T-helper 2 cell treated with Interferon-gamma antibody and Interleukin-4, amounts not matched to agents 5 μg/mL and 100 μg/mL, for 36 hours (primary cell): ENCODE measurements around the gene CEMP1.

ENCODE experiments used
- DNase-seq: peaks from one replicate; pipeline ENCODE4 v3.0.0; 2021; ENCODE audit warnings: low spot score
- H3K27ac Mint-ChIP-seq: one replicate; pipeline ENCODE4 v1.8.0; 2021; ENCODE audit warnings: mild to moderate bottlenecking, mixed read lengths
- H3K27me3 Mint-ChIP-seq: one replicate; pipeline ENCODE4 v1.8.0; 2021; ENCODE audit warnings: low read depth, mixed read lengths
- H3K36me3 Mint-ChIP-seq: one replicate; pipeline ENCODE4 v1.8.0; 2021; ENCODE audit warnings: low read depth, mixed read lengths
- H3K4me1 Mint-ChIP-seq: one replicate; pipeline ENCODE4 v1.8.0; 2021; ENCODE audit warnings: low read depth, mixed read lengths
- H3K4me3 Mint-ChIP-seq: one replicate; pipeline ENCODE4 v1.8.0; 2022; ENCODE audit warnings: mild to moderate bottlenecking, moderate library complexity, mixed read lengths
- H3K9me3 Mint-ChIP-seq: one replicate; pipeline ENCODE4 v1.8.0; 2021; ENCODE audit warnings: mixed read lengths

CEMP1 gene

DNA sequence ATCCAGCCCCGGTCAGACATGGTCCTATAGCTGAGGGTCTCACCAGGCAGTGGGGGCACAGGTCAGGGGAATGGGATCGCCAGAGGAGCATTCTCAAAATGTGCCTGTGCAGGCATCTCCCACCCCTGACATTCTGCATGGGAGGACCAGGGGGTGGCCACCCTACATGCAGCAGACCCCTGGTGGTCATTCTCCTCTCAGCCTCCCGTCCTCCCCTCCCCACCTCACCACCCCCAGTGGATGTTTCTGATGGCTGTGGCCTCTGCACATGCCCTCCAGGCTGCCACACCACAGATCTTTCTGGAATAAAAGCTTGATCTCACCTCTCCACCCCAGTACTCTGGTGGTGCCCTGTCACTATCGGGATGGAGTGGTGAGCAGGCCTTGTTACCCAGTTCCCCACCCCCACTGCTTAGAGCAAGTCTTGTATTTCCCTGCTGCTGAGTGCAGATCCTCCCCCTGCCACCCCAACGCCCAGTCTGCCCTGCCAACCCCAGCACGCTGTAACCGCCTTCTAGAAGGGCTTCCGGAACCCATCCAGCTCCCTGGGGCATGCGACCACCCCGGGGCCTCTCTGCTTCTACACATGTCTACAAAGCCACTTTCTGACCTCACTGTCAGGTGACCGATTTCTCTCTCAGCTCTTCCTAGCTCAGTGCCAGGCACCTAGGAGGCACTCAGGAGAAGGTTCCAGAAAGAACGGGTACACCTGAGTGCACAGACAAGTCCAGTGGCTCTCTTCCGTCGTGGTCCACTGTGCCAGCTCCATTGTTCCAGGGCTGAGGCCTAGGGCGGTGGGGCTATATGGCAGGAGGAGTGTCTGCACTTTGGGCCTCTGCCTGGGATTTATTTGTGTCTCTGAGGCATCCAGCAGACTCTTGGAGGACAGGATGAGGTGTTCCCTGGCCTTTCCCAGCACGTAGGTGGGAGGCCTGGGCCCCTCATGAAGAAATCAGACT lies 47.0 kb downstream of the CEMP1 start:
- no peaks in the 10 kb centered on the region for H3K36me3 Mint-ChIP-seq
- DNase-seq: no peak
- H3K4me1 Mint-ChIP-seq: peaks cover 10% of the 10 kb centered on the region
- H3K9me3 Mint-ChIP-seq: no peaks in the 10 kb centered on the region
- H3K27ac Mint-ChIP-seq: no peak overlapping the region
- H3K27me3 Mint-ChIP-seq: peaks cover 2% of the 10 kb centered on the region
- no peak overlapping the region for H3K4me3 Mint-ChIP-seq

GRCh38 chr16:2482708-2483534 lies 48.3 kb downstream of the CEMP1 start:
- Mint-ChIP-seq H3K9me3 (no peaks in the 10 kb centered on the region), H3K36me3 (no peaks in the 10 kb centered on the region), H3K4me1 (peaks cover 10% of the 10 kb centered on the region), H3K27me3 (peaks cover 2% of the 10 kb centered on the region), H3K27ac (no peak overlapping the region), H3K4me3 (no peak overlapping the region)
- no peak for DNase-seq

DNA sequence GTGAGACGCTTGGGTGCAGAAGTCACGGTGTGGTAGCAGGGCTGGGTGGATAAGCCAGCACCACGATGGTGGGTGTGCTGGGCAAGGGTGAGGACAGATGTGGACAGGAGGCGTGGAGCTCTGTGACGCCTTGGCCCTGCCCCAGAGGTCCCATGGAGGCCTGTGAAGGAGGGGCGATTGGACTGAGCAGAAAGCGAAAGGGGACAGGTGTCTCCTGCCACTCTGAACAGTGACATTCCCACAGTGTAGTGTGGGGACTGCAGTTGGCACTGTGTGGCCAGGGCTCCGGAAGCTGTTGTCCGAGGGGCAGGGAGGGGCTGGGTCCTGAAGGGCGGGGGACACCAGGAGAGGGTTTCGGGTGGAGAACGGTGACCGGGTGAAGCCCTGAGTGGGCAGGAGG lies 49.0 kb downstream of the CEMP1 start:
- H3K36me3 Mint-ChIP-seq: no peaks in the 10 kb centered on the region
- H3K27ac Mint-ChIP-seq: no peak overlapping the region
- H3K9me3 Mint-ChIP-seq: no peaks in the 10 kb centered on the region
- H3K27me3 Mint-ChIP-seq: no peaks in the 10 kb centered on the region
- DNase-seq: no peak
- H3K4me3 Mint-ChIP-seq: no peak overlapping the region
- peaks cover 6% of the 10 kb centered on the region for H3K4me1 Mint-ChIP-seq

GRCh38 chr16:2481676-2482075 lies 49.5 kb downstream of the CEMP1 start:
- no peak for DNase-seq
- Mint-ChIP-seq H3K4me1 (peaks cover 2% of the 10 kb centered on the region), H3K27me3 (no peaks in the 10 kb centered on the region), H3K9me3 (no peaks in the 10 kb centered on the region), H3K27ac (no peak overlapping the region), H3K36me3 (no peaks in the 10 kb centered on the region), H3K4me3 (no peak overlapping the region)

GRCh38 chr16:2480948-2481347 lies 50.3 kb downstream of the CEMP1 start:
- Mint-ChIP-seq H3K27me3 (no peaks in the 10 kb centered on the region), H3K9me3 (no peaks in the 10 kb centered on the region), H3K27ac (no peak overlapping the region), H3K4me1 (peaks cover 4% of the 10 kb centered on the region), H3K4me3 (no peak overlapping the region), H3K36me3 (no peaks in the 10 kb centered on the region)
- DNase-seq: no peak
